ENCODE data around the gene CCDC120.

The CCDC120 gene

GRCh38 chrX:49042581-49043219 lies 16.1 kb upstream of the CCDC120 start:
- peak overlapping the region; percentile 81 to 82 for H3K9ac ChIP-seq (ENCODE audit: low read depth in 1 of 2, low read length in 2 of 2)
- H3K36me3 ChIP-seq (ENCODE audit: control insufficient read depth in 1 of 2, insufficient read depth in 2 of 2, low read length in 2 of 2): peaks cover 2 to 17% of the 10 kb centered on the region in 2 donors
- H3K27me3 ChIP-seq (ENCODE audit: control insufficient read depth in 1 of 2, insufficient read depth in 2 of 2, low read length in 2 of 2): no peaks in the 10 kb centered on the region
- H3K9me3 ChIP-seq (ENCODE audit: control insufficient read depth in 1 of 2, low read length in 2 of 2): no peaks in the 10 kb centered on the region
- H3K4me1 ChIP-seq (ENCODE audit: control insufficient read depth in 1 of 2, insufficient read depth in 2 of 2, low read length in 2 of 2): peaks cover 9 to 20% of the 10 kb centered on the region in 2 donors
- peak overlapping the region; percentile 75 to 77 for H3K4me3 ChIP-seq (ENCODE audit: low read depth in 1 of 2, low read length in 2 of 2)
- H3K27ac ChIP-seq (ENCODE audit: low read depth, low read length): peak overlapping the region; percentile 89

- Histone ChIP-seq H3K9me3 (ENCODE audit: control insufficient read depth in 1 of 2, low read length in 2 of 2) (no peaks in the 10 kb centered on the region), H3K4me1 (ENCODE audit: control insufficient read depth in 1 of 2, insufficient read depth in 2 of 2, low read length in 2 of 2) (peaks cover 9 to 20% of the 10 kb centered on the region in 2 donors), H3K9ac (ENCODE audit: low read depth in 1 of 2, low read length in 2 of 2) (peak within 1 kb of the TSS; percentile 81 to 82), H3K36me3 (ENCODE audit: control insufficient read depth in 1 of 2, insufficient read depth in 2 of 2, low read length in 2 of 2) (peaks cover 0 to 10% of the 10 kb centered on the region in 2 donors), H3K27me3 (ENCODE audit: control insufficient read depth in 1 of 2, insufficient read depth in 2 of 2, low read length in 2 of 2) (no peaks in the 10 kb centered on the region), H3K4me3 (ENCODE audit: low read depth in 1 of 2, low read length in 2 of 2) (peak within 1 kb of the TSS; percentile 75 to 77), H3K27ac (ENCODE audit: low read depth, low read length) (peak within 1 kb of the TSS; percentile 89)
Observed at GRCh38 chrX:49043220-49043986, 15.4 kb upstream of the CCDC120 start, which contains the start of gene TFE3. TSS of gene TFE3 (minus strand) at chrX:49043357. CDS start at chrX:49043226, 131 bp downstream.

- Histone ChIP-seq H3K4me1 (ENCODE audit: control insufficient read depth in 1 of 2, insufficient read depth in 2 of 2, low read length in 2 of 2) (peaks cover 9 to 20% of the 10 kb centered on the region in 2 donors), H3K4me3 (ENCODE audit: low read depth in 1 of 2, low read length in 2 of 2) (peak overlapping the region in 1 of 2 donors; percentile 40), H3K9ac (ENCODE audit: low read depth in 1 of 2, low read length in 2 of 2) (peak overlapping the region; percentile 35 to 54), H3K27ac (ENCODE audit: low read depth, low read length) (peak overlapping the region; percentile 56), H3K36me3 (ENCODE audit: control insufficient read depth in 1 of 2, insufficient read depth in 2 of 2, low read length in 2 of 2) (peaks cover 0 to 7% of the 10 kb centered on the region in 2 donors), H3K9me3 (ENCODE audit: control insufficient read depth in 1 of 2, low read length in 2 of 2) (no peaks in the 10 kb centered on the region), H3K27me3 (ENCODE audit: control insufficient read depth in 1 of 2, insufficient read depth in 2 of 2, low read length in 2 of 2) (no peaks in the 10 kb centered on the region)
Observed at GRCh38 chrX:49043987-49044281, 14.9 kb upstream of the CCDC120 start.

- no peaks in the 10 kb centered on the region for H3K9me3 ChIP-seq (ENCODE audit: control insufficient read depth in 1 of 2, low read length in 2 of 2)
- peak overlapping the region; percentile 52 to 59 for H3K4me3 ChIP-seq (ENCODE audit: low read depth in 1 of 2, low read length in 2 of 2)
- H3K27me3 ChIP-seq (ENCODE audit: control insufficient read depth in 1 of 2, insufficient read depth in 2 of 2, low read length in 2 of 2): no peaks in the 10 kb centered on the region
- H3K27ac ChIP-seq (ENCODE audit: low read depth, low read length): peak overlapping the region; percentile 50
- H3K4me1 ChIP-seq (ENCODE audit: control insufficient read depth in 1 of 2, insufficient read depth in 2 of 2, low read length in 2 of 2): peaks cover 4 to 5% of the 10 kb centered on the region in 2 donors
- H3K36me3 ChIP-seq (ENCODE audit: control insufficient read depth in 1 of 2, insufficient read depth in 2 of 2, low read length in 2 of 2): no peaks in the 10 kb centered on the region
- peak overlapping the region; percentile 30 to 39 for H3K9ac ChIP-seq (ENCODE audit: low read depth in 1 of 2, low read length in 2 of 2)
Observed at GRCh38 chrX:49053223-49054072, 5.4 kb upstream of the CCDC120 start.

GRCh38 chrX:49054073-49054762 lies 4.6 kb upstream of the CCDC120 start:
- no peak overlapping the region for H3K27ac ChIP-seq (ENCODE audit: low read depth, low read length)
- H3K9me3 ChIP-seq (ENCODE audit: control insufficient read depth in 1 of 2, low read length in 2 of 2): no peaks in the 10 kb centered on the region
- H3K36me3 ChIP-seq (ENCODE audit: control insufficient read depth in 1 of 2, insufficient read depth in 2 of 2, low read length in 2 of 2): no peaks in the 10 kb centered on the region
- H3K9ac ChIP-seq (ENCODE audit: low read depth in 1 of 2, low read length in 2 of 2): peak overlapping the region; percentile 30 to 39
- H3K4me1 ChIP-seq (ENCODE audit: control insufficient read depth in 1 of 2, insufficient read depth in 2 of 2, low read length in 2 of 2): peaks cover 4 to 5% of the 10 kb centered on the region in 2 donors
- H3K4me3 ChIP-seq (ENCODE audit: low read depth in 1 of 2, low read length in 2 of 2): peak overlapping the region; percentile 52 to 59
- no peaks in the 10 kb centered on the region for H3K27me3 ChIP-seq (ENCODE audit: control insufficient read depth in 1 of 2, insufficient read depth in 2 of 2, low read length in 2 of 2)

- Histone ChIP-seq H3K9ac (ENCODE audit: low read depth in 1 of 2, low read length in 2 of 2) (peak overlapping the region; percentile 51 to 68), H3K27me3 (ENCODE audit: control insufficient read depth in 1 of 2, insufficient read depth in 2 of 2, low read length in 2 of 2) (no peaks in the 10 kb centered on the region), H3K4me1 (ENCODE audit: control insufficient read depth in 1 of 2, insufficient read depth in 2 of 2, low read length in 2 of 2) (peaks cover 9 to 10% of the 10 kb centered on the region in 2 donors), H3K36me3 (ENCODE audit: control insufficient read depth in 1 of 2, insufficient read depth in 2 of 2, low read length in 2 of 2) (peaks cover 0 to 4% of the 10 kb centered on the region in 2 donors), H3K27ac (ENCODE audit: low read depth, low read length) (peak overlapping the region; percentile 78), H3K9me3 (ENCODE audit: control insufficient read depth in 1 of 2, low read length in 2 of 2) (no peaks in the 10 kb centered on the region), H3K4me3 (ENCODE audit: low read depth in 1 of 2, low read length in 2 of 2) (peak overlapping the region; percentile 60 to 68)
Observed at GRCh38 chrX:49059201-49059600, 402 bp downstream of the CCDC120 start.

- H3K27ac ChIP-seq (ENCODE audit: low read depth, low read length): peak overlapping the region; percentile 78
- H3K9ac ChIP-seq (ENCODE audit: low read depth in 1 of 2, low read length in 2 of 2): peak overlapping the region in 1 of 2 donors; percentile 68
- H3K4me3 ChIP-seq (ENCODE audit: low read depth in 1 of 2, low read length in 2 of 2): peak overlapping the region; percentile 60 to 68
- H3K9me3 ChIP-seq (ENCODE audit: control insufficient read depth in 1 of 2, low read length in 2 of 2): no peaks in the 10 kb centered on the region
- H3K27me3 ChIP-seq (ENCODE audit: control insufficient read depth in 1 of 2, insufficient read depth in 2 of 2, low read length in 2 of 2): no peaks in the 10 kb centered on the region
- peaks cover 8 to 9% of the 10 kb centered on the region in 2 donors for H3K4me1 ChIP-seq (ENCODE audit: control insufficient read depth in 1 of 2, insufficient read depth in 2 of 2, low read length in 2 of 2)
- peaks cover 0 to 4% of the 10 kb centered on the region in 2 donors for H3K36me3 ChIP-seq (ENCODE audit: control insufficient read depth in 1 of 2, insufficient read depth in 2 of 2, low read length in 2 of 2)
Observed at GRCh38 chrX:49059681-49060085, 884 bp downstream of the CCDC120 start.

GRCh38 chrX:49060914-49061313 lies 2.1 kb downstream of the CCDC120 start:
- Histone ChIP-seq H3K36me3 (ENCODE audit: control insufficient read depth in 1 of 2, insufficient read depth in 2 of 2, low read length in 2 of 2) (peaks cover 0 to 4% of the 10 kb centered on the region in 2 donors), H3K9me3 (ENCODE audit: control insufficient read depth in 1 of 2, low read length in 2 of 2) (no peaks in the 10 kb centered on the region), H3K9ac (ENCODE audit: low read depth in 1 of 2, low read length in 2 of 2) (no peak overlapping the region), H3K4me1 (ENCODE audit: control insufficient read depth in 1 of 2, insufficient read depth in 2 of 2, low read length in 2 of 2) (peaks cover 5 to 9% of the 10 kb centered on the region in 2 donors), H3K4me3 (ENCODE audit: low read depth in 1 of 2, low read length in 2 of 2) (no peak overlapping the region), H3K27me3 (ENCODE audit: control insufficient read depth in 1 of 2, insufficient read depth in 2 of 2, low read length in 2 of 2) (no peaks in the 10 kb centered on the region), H3K27ac (ENCODE audit: low read depth, low read length) (no peak overlapping the region)

GRCh38 chrX:49061490-49061889 lies 2.7 kb downstream of the CCDC120 start:
- H3K4me1 ChIP-seq (ENCODE audit: control insufficient read depth in 1 of 2, insufficient read depth in 2 of 2, low read length in 2 of 2): peaks cover 5 to 9% of the 10 kb centered on the region in 2 donors
- peaks cover 0 to 7% of the 10 kb centered on the region in 2 donors for H3K36me3 ChIP-seq (ENCODE audit: control insufficient read depth in 1 of 2, insufficient read depth in 2 of 2, low read length in 2 of 2)
- no peak overlapping the region for H3K27ac ChIP-seq (ENCODE audit: low read depth, low read length)
- no peak overlapping the region for H3K9ac ChIP-seq (ENCODE audit: low read depth in 1 of 2, low read length in 2 of 2)
- H3K9me3 ChIP-seq (ENCODE audit: control insufficient read depth in 1 of 2, low read length in 2 of 2): no peaks in the 10 kb centered on the region
- no peak overlapping the region for H3K4me3 ChIP-seq (ENCODE audit: low read depth in 1 of 2, low read length in 2 of 2)
- H3K27me3 ChIP-seq (ENCODE audit: control insufficient read depth in 1 of 2, insufficient read depth in 2 of 2, low read length in 2 of 2): no peaks in the 10 kb centered on the region

Measured in duodenal mucosa (tissue), 2 donors.